Activated CD4-positive, alpha-beta T cell treated with anti-CD3 and anti-CD28 coated beads, Interleukin-10, Interleukin-2, amounts not matched to agents 100 ng/mL and 50 ng/mL, durations not matched to agents 16 hours and 8 hours (primary cell): ENCODE data around the gene DGKB.
"Not testable (repeated sequence)": the region's sequence is repeated elsewhere in the genome, so short reads cannot be mapped to it uniquely, and the experiment has no call there.

Experiments
- DNase-seq: peaks from one replicate; pipeline ENCODE4 v3.0.0-alpha.2; 2020

DGKB gene

DNA sequence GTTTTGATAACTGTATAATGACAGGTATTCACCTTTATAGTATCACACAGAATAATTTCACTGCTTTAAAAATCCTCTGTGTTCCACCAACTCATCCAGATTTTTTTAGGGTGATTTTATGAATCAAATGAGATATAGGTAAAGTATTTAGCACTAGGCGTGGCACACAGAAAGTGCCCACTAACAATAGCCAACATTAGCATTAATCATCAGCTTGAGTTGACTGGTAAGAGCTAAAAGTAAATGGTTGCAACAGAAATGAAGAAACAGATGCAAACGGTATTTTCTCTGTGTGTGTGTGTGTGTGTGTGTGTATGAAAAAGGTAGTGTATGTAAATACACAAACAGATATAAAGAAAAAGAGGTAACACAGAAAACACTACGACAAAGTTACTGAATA lies 534.3 kb downstream of the DGKB start:
- DNase-seq: no peak

DNA sequence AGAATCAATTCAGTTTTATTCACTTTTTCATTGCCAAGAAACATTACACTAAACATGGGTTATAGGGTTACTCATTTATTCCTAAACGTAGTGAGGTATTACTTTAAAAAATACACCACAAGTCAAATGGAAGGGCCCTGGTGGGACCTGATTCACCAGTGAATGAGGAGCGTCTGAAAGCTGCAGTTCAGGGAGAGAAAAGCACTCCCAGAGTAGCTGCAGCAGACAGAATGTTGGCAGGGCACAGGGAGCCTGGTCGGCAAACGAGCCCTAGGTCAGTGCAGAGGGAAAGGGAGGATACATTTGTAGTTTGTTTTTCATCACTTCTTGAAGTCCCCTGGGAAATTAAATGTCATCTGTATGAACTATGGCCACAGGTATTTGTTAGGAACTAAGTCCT lies 551.4 kb downstream of the DGKB start:
- no peak for DNase-seq

- DNase-seq: no peak
These were observed 561.3 kb downstream of the DGKB start for GRCh38 chr7:14341200-14341775.

DNA sequence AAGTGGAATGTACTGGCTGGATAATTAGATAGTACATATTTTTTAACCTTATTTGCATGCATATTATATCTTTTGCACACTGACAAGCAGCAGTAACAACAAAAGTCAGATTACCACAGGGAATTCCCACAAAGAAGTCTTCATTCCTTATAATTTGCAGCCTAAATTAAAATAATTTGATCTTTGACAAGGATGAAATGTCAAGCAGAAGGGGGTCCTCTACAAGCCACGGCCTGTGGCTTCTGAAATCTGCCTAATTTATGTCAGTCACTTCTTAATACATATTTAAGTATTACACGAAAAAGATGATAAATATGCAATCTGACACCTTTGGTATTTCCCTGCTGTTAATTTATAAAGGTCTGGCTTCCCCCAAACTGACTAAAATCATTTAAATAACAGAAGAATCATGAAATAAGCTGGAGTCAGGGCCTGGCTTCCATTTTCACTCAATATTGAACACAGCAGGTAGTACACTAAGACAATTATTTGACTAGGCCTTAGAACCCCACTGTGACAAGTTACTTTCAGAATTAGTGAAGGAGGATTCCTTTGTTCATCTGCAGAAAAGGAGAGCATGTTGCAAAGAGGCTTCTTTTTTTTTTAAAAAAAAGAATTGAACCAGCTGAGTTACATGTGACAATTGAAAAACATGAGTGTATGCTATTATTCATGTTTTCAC lies 562.0 kb downstream of the DGKB start:
- DNase-seq: peak; percentile 2

DNA sequence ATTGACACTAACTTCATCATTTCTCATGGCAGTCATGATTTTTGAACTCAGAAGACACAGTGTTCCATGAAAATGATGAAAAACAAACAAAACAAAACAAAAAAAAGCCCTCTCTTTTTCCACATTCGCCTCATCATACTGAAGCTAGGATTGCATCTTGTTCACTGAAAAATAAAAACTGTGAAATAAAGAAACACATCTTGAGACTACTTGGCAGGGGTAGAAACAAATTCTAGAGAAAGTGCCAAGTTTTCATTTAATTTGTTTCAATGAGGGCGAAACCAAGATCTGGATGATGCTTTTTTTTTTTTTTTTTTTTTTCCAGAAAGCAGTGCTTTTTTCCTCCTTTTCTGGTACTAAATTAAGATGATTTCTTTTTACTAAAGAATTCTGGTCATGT lies 562.7 kb downstream of the DGKB start:
- no peak for DNase-seq

GRCh38 chr7:14336256-14336655 lies 566.3 kb downstream of the DGKB start:
- no peak for DNase-seq

- no peak for DNase-seq
These were observed 570.4 kb downstream of the DGKB start for GRCh38 chr7:14332155-14332554.

DNA sequence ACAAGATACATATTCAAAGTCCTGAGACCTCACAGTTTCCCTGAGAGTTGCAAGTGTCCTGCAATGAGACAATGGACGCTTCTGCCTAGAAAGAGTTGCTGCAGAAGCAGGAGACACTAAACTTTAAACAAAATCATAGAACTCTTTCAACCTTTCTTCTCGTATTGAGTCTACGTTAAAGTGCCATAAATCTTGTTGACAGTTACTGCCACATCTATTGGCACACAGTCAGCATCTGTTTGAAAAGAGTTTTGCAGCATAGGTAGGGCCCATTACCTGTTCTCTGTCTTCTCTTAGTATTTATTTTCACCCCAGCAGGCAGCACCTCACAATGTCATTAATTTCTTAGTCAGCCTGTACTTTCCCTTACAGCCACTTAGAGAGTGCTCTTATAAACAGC lies 577.8 kb downstream of the DGKB start:
- no peak for DNase-seq

GRCh38 chr7:14322724-14323123 lies 579.8 kb downstream of the DGKB start:
- DNase-seq: no peak

GRCh38 chr7:14321947-14322346 lies 580.6 kb downstream of the DGKB start:
- DNase-seq: no peak

GRCh38 chr7:14309432-14309831 lies 593.1 kb downstream of the DGKB start:
- no peak for DNase-seq

GRCh38 chr7:14305233-14305866 lies 597.2 kb downstream of the DGKB start:
- DNase-seq: no peak

DNA sequence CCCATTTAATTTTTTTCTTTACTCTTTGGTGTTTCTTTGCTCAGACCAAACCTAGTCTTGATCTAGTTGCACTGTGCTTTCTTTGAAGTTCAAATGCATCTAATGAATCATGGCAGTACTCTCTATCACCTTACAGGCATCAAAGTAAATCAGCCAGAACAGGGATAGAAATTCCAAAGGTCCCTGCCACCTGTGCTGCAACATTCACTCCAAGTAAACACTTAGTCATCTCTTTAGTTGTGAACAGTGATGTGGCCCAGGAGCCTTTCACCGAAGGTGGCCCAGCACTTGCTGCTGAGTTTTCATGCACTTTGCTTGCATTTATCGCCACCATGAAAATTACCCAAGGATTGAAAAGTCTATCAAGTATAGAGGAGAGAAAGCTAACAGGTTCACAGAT lies 599.0 kb downstream of the DGKB start:
- DNase-seq: no peak

GRCh38 chr7:14294637-14295036 lies 607.9 kb downstream of the DGKB start:
- no peak for DNase-seq

GRCh38 chr7:14293434-14293833 lies 609.1 kb downstream of the DGKB start:
- no peak for DNase-seq

DNA sequence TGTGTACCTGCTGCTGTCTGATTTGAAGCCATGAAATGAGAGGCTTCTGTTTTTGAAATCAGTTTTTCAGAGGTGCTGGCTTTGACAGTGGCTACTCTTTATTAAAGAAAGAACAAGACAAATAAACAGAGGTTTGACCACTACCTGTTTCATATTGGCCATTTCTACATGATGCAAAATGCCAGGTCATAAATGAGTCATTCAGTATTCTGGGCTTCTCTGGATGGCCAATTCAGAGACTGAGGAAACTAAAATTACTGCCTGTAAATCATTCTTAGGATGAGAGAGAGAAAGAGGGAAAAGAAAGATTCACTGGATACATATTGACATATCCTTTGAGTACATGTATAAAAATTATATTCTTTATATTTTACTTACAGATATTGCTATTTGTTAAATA lies 609.8 kb downstream of the DGKB start:
- DNase-seq: no peak

GRCh38 chr7:14289957-14290356 lies 612.6 kb downstream of the DGKB start:
- DNase-seq: no peak

DNA sequence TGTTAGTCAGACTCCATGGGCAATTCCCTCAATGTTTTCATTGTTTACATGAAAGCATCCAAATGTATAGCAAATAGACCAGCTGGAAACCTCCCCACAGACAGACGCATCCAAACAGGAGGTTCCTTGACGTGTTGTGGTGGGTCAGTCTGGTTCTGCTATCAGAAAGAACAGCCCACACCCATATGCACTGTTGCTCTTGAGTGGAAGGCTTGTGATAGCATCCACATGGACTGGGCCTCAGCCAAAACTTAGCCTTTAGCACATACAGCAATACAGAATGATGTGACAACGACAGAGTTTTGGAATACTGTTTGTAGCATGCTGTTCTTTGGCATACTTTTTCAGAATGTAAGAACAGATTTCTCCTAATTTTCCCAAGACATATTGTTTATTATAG lies 613.9 kb downstream of the DGKB start:
- DNase-seq: no peak

DNA sequence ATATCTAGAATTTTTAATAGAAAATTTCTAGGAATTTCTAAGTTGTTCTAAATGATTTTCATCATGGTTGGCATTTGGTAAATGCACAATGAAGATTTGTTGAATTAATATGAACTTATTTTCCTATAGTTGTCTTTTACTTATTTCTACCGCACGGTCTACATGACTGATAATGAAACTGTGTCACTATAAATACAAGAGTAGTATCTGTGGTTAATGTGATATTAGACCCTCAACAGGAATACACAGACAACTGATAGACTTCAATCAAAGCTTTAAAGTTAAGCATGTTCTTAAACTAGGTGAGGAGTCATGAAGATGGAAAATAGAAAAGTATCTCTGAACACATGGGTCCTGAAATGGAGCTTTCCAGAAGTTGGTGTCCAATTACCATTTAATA lies 615.2 kb downstream of the DGKB start:
- no peak for DNase-seq

DNA sequence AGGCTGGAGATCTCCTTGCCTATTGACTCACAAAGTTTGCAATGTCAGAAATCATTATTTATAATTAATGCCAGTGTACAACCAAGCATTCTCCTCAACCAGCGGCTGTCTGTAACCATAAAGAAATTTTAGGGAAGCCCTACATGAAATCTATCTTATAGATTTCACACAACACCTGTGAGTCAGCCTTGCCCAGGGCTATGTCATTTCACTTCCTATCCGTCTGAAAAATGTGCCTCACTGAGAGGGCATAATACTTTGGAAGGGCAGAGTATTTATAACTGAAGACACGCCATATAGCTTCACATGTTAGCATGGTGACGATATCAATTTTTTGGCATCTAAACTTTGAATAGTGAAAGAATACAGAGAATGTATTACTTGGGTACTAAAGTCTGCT lies 616.5 kb downstream of the DGKB start:
- no peak for DNase-seq

GRCh38 chr7:14279065-14279871 lies 623.3 kb downstream of the DGKB start:
- not testable (repeated sequence) for DNase-seq

- DNase-seq: no peak
These were observed 627.2 kb downstream of the DGKB start for GRCh38 chr7:14275356-14275755.

DNA sequence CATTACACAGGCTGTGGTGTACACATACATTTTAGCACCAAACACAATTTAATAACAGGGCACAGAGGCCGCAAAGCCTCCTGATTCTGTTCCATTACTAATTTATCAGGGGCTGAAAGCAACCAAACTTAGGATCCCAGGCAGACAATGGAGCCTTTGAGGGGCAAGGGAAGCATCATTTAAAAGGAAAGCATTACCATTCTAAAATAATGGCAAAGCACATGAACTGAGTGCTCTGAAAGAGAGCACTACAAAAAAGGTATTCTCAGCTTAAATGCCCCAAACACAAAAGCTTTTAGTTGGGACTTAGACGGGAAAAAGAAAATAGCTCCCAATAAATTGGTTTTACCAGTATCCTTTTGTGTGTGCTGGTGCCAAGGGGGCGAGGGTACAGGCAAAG lies 631.1 kb downstream of the DGKB start:
- no peak for DNase-seq

DNA sequence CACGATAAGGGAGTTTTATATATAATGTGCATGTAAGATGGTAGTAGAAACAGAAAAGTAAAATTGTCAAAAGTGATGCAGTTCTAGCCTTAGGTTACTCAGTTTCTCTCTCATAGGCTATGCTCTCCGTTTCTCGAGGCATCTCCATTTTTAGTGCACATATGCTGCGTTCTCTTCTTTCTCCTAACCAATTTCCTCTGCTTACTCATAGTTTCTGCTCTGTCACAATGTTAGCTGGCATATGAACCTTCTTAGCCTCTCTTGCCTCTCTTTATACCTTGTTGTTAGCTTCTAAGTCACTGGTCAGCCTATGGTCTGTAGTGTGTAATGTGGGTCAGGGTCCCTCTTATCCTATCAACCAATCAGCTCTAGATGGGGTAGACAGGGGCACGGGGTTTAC lies 632.5 kb downstream of the DGKB start:
- no peak for DNase-seq
